ENCODE data around the gene ATP9B. TPM values are rescaled to one million over a fixed set of nuclear protein-coding genes. Genes with fewer than 3 reads are reported as not detected.

Gene ATP9B
- total and polyA plus RNA-seq, 2 experiments from 2014 or later, result 8.5 to 12.8 TPM

DNA sequence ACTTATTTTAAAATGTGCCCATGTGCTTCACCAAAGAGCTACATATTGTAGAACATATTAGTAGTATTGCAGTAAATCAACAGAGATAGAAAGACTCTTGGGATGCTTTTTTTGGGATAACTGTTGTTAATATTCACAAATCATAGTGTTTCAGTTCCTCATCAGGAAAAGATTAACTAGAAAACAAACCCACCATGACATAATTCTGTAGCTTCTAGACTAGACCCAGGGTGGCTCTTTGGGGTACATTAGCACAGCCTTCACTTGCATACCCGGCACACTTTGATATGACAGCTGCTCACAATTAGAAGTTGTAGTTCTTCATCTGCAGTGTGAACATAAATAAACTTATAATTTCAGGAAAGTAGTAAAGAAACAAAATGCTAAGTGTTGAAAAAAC lies 154.2 kb downstream of the ATP9B start:
- Histone ChIP-seq H3K4me1 (ENCODE audit: insufficient read depth) (no peaks in the 10 kb centered on the region), H3K27ac (no peak overlapping the region), H3K4me3 (no peak overlapping the region), H3K36me3 (ENCODE audit: low read depth) (no peaks in the 10 kb centered on the region; the same call in 1 of the 2 replicates), H3K4me2 (ENCODE audit: unreplicated experiment) (no peak overlapping the region), H3F3A (ENCODE audit: insufficient read depth) (no peaks in the 10 kb centered on the region), H3K9ac (no peak overlapping the region), H4K20me1 (ENCODE audit: insufficient read depth) (no peaks in the 10 kb centered on the region), H3K9me3 (ENCODE audit: low read depth) (no peaks in the 10 kb centered on the region), H3K27me3 (replicated peaks; ENCODE audit: insufficient read depth) (no peaks in the 10 kb centered on the region), H3K9me2 (ENCODE audit: insufficient read depth) (no peaks in the 10 kb centered on the region), H3K79me2 (ENCODE audit: insufficient read depth) (no peaks in the 10 kb centered on the region), H2AFZ (no peak overlapping the region)
- 47 to 61% methylated on average over 1 of the region's 1 CpG for WGBS, 2 experiments (ENCODE audit: low coverage in 1 of 2, low lambda C conversion rate in 2 of 2, missing lambda C conversion rate in 2 of 2)
- no peak for TF ChIP-seq EZH2phosphoT487 (IDR thresholded peaks at IDR 0.05; ENCODE audit: insufficient read depth, low read depth)
- TF ChIP-seq EZH2 (IDR thresholded peaks at IDR 0.05; ENCODE audit: insufficient read depth, poor library complexity, severe bottlenecking), result no peak
- DNase-seq, result no peak
- in situ Hi-C loops (cut with MboI), result no loop called here

DNA sequence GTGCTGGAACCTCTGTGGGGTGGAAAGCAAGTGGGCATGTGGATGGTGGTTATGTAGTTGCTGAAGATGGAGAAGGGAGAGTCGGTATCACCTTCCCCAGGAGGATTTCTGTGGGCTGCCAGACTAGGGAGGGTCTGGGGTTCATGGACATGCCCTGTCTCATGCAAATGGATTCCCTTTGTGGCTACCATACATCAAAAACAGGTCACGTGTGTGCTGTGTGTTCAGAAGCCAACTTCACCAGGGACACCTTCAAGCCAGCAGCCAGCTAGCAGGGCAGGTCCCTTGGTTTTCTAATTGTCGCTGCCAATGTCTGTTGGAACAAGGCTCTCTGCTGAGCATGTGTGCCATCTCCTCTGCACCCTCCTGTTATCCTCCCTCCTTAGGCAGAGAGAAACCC lies 155.2 kb downstream of the ATP9B start:
- 93 to 100% methylated on average over 3 of the region's 3 CpGs for WGBS, 2 experiments (ENCODE audit: low coverage in 1 of 2, low lambda C conversion rate in 2 of 2, missing lambda C conversion rate in 2 of 2)
- H3K4me3 ChIP-seq, result no peak overlapping the region

DNA sequence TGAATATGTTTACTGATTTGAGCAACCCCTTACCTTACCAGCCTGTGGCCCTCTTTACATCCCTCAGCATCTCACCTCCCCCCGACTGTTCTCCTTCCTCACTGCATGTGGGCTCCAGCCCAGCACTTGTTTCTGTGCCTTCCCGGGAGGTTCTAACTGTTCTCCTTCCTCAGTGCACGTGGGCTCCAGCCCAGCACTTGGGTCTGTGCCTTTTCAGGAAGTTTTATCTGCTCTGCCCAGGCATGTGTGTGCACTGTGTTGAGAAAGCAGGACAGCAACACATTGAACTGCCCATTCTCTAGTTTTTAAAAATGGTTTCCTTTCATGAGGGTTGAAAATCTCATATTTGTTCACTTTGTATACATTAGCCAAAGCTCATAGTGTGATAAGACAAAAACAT lies 158.4 kb downstream of the ATP9B start:
- TF ChIP-seq EZH2 (IDR thresholded peaks at IDR 0.05; ENCODE audit: insufficient read depth, poor library complexity, severe bottlenecking) (no peak), EZH2phosphoT487 (IDR thresholded peaks at IDR 0.05; ENCODE audit: insufficient read depth, low read depth) (no peak)
- H3K27me3 ChIP-seq (replicated peaks; ENCODE audit: insufficient read depth), result no peaks in the 10 kb centered on the region
- no peaks in the 10 kb centered on the region for H3K79me2 ChIP-seq (ENCODE audit: insufficient read depth)
- no peaks in the 10 kb centered on the region for H3K9me2 ChIP-seq (ENCODE audit: insufficient read depth)
- 49 to 55% methylated on average over 3 of the region's 3 CpGs for WGBS, 2 experiments (ENCODE audit: low coverage in 1 of 2, low lambda C conversion rate in 2 of 2, missing lambda C conversion rate in 2 of 2)
- H3F3A ChIP-seq (ENCODE audit: insufficient read depth), result no peaks in the 10 kb centered on the region
- H3K27ac ChIP-seq, result no peak overlapping the region
- no peaks in the 10 kb centered on the region for H3K36me3 ChIP-seq (ENCODE audit: low read depth)
- no peak for DNase-seq
- H4K20me1 ChIP-seq (ENCODE audit: insufficient read depth), result no peaks in the 10 kb centered on the region
- H3K4me3 ChIP-seq, result no peak overlapping the region
- H3K4me1 ChIP-seq (ENCODE audit: insufficient read depth), result no peaks in the 10 kb centered on the region
- in situ Hi-C loops (cut with MboI), result no loop called here
- H2AFZ ChIP-seq, result no peak overlapping the region
- no peaks in the 10 kb centered on the region for H3K9me3 ChIP-seq (ENCODE audit: low read depth)
- H3K4me2 ChIP-seq (ENCODE audit: unreplicated experiment), result no peak overlapping the region
- H3K9ac ChIP-seq, result no peak overlapping the region

More for the DNA sequence above, 155.2 kb downstream of the ATP9B start:
- Histone ChIP-seq H3K4me1 (ENCODE audit: insufficient read depth) (no peaks in the 10 kb centered on the region), H3K79me2 (ENCODE audit: insufficient read depth) (no peaks in the 10 kb centered on the region), H3K9me3 (ENCODE audit: low read depth) (no peaks in the 10 kb centered on the region), H3K9me2 (ENCODE audit: insufficient read depth) (no peaks in the 10 kb centered on the region), H4K20me1 (ENCODE audit: insufficient read depth) (no peaks in the 10 kb centered on the region), H3K36me3 (ENCODE audit: low read depth) (no peaks in the 10 kb centered on the region; the same call in 1 of the 2 replicates), H2AFZ (no peak overlapping the region), H3K4me2 (ENCODE audit: unreplicated experiment) (no peak overlapping the region), H3K27me3 (replicated peaks; ENCODE audit: insufficient read depth) (no peaks in the 10 kb centered on the region), H3F3A (ENCODE audit: insufficient read depth) (no peaks in the 10 kb centered on the region), H3K27ac (no peak overlapping the region), H3K9ac (no peak overlapping the region)
- TF ChIP-seq EZH2 (IDR thresholded peaks at IDR 0.05; ENCODE audit: insufficient read depth, poor library complexity, severe bottlenecking) (no peak), EZH2phosphoT487 (IDR thresholded peaks at IDR 0.05; ENCODE audit: insufficient read depth, low read depth) (no peak)
- DNase-seq, result no peak
- in situ Hi-C loops (cut with MboI), result no loop called here

DNA sequence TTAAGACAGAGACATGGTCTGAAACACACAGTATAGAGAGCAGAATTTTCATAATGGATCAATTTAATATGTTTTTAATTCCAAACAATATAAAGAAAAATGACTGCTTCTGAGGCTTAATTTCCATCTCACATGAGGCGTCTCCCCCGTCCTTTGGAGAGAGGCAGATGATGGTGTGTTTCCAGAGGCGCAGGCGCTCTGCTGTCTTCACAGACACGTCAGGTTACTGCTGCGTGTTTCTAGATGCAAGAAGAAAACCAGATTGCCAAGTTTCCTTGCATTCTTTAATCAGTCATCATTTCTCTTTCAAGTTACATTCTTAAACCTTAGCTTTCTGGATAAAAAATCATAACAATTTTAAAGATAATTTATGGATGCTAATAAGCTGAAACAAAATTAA lies 160.2 kb downstream of the ATP9B start:
- WGBS, 2 experiments (ENCODE audit: low coverage in 1 of 2, low lambda C conversion rate in 2 of 2, missing lambda C conversion rate in 2 of 2), result 96 to 98% methylated on average over 6 of the region's 6 CpGs
- H4K20me1 ChIP-seq (ENCODE audit: insufficient read depth), result no peaks in the 10 kb centered on the region
- H3K9me3 ChIP-seq (ENCODE audit: low read depth), result no peaks in the 10 kb centered on the region
- no peak for TF ChIP-seq EZH2 (IDR thresholded peaks at IDR 0.05; ENCODE audit: insufficient read depth, poor library complexity, severe bottlenecking)
- no peak for TF ChIP-seq EZH2phosphoT487 (IDR thresholded peaks at IDR 0.05; ENCODE audit: insufficient read depth, low read depth)
- H3K36me3 ChIP-seq (ENCODE audit: low read depth), result no peaks in the 10 kb centered on the region
- no peaks in the 10 kb centered on the region for H3K27me3 ChIP-seq (replicated peaks; ENCODE audit: insufficient read depth)
- no peaks in the 10 kb centered on the region for H3K79me2 ChIP-seq (ENCODE audit: insufficient read depth)
- no peaks in the 10 kb centered on the region for H3F3A ChIP-seq (ENCODE audit: insufficient read depth)
- in situ Hi-C loops (cut with MboI), result no loop called here
- H3K9ac ChIP-seq, result no peak overlapping the region
- no peak overlapping the region for H2AFZ ChIP-seq
- H3K27ac ChIP-seq, result no peak overlapping the region
- H3K4me2 ChIP-seq (ENCODE audit: unreplicated experiment), result no peak overlapping the region
- H3K4me3 ChIP-seq, result no peak overlapping the region
- H3K9me2 ChIP-seq (ENCODE audit: insufficient read depth), result no peaks in the 10 kb centered on the region
- no peaks in the 10 kb centered on the region for H3K4me1 ChIP-seq (ENCODE audit: insufficient read depth)
- DNase-seq, result no peak

DNA sequence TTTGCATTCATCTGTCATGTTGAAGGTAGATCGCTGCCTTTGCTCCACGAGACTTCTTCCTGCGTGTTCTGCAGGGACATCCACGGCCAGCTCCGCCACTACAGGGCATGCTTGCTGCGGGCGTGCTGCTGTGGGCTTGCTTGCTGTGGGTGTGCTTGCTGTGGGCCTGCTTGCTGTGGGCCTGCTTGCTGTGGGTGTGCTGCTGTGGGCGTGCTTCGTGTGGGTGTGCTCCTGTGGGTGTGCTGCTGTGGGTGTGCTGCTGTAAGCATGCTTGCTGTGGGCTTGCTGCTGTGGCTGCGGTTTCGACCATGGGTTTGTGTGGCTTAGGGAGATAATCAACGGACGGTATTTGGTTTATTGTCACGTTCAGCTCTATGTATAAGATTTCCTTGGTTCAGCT lies 165.2 kb downstream of the ATP9B start:
- Histone ChIP-seq H3K9me3 (ENCODE audit: low read depth) (no peaks in the 10 kb centered on the region), H3K4me2 (ENCODE audit: unreplicated experiment) (no peak overlapping the region), H3F3A (ENCODE audit: insufficient read depth) (no peaks in the 10 kb centered on the region), H4K20me1 (ENCODE audit: insufficient read depth) (no peaks in the 10 kb centered on the region), H3K9me2 (ENCODE audit: insufficient read depth) (no peaks in the 10 kb centered on the region), H2AFZ (no peak overlapping the region), H3K27ac (no peak overlapping the region), H3K4me3 (no peak overlapping the region), H3K79me2 (ENCODE audit: insufficient read depth) (no peaks in the 10 kb centered on the region), H3K36me3 (ENCODE audit: low read depth) (no peaks in the 10 kb centered on the region), H3K4me1 (ENCODE audit: insufficient read depth) (no peaks in the 10 kb centered on the region), H3K9ac (no peak overlapping the region), H3K27me3 (replicated peaks; ENCODE audit: insufficient read depth) (no peaks in the 10 kb centered on the region)
- WGBS, 2 experiments (ENCODE audit: low coverage in 1 of 2, low lambda C conversion rate in 2 of 2, missing lambda C conversion rate in 2 of 2), result 91 to 92% methylated on average over 14 of the region's 14 CpGs
- TF ChIP-seq EZH2 (IDR thresholded peaks at IDR 0.05; ENCODE audit: insufficient read depth, poor library complexity, severe bottlenecking), result no peak
- no peak for TF ChIP-seq EZH2phosphoT487 (IDR thresholded peaks at IDR 0.05; ENCODE audit: insufficient read depth, low read depth)
- DNase-seq, result no peak
- in situ Hi-C loops (cut with MboI), result no loop called here

Data from GM23248 (cell line).